HepG2 (cell line): ENCODE data around the gene RAMP3. TPM values are rescaled to one million over a fixed set of nuclear protein-coding genes. Genes with fewer than 3 reads are reported as not detected.

Experiments used
- ATAC-seq: fragments of 200-7000 bp; cut with Tn5 transposase; 3 replicates; pipeline ENCODE4 v1.9.1; 2020; ENCODE audit warnings: mild to moderate bottlenecking, moderate library complexity
- BruUV-seq: library from RNA; stranded (reverse); fragments of 400-500 nt; replicated peaks from 2 replicates; lab custom pipeline; 2021; lab: Mats Ljungman, UMichigan
- CTCF ChIA-PET: fragments of 300-600 bp; formaldehyde crosslinking; extraction: SDS; loops from one replicate; lab custom pipeline; 2021; ENCODE audit warnings: low total read pairs, inconsistent platforms, low intra/inter-chr PET ratio; lab: Yijun Ruan, JAX
- POLR2A ChIA-PET: fragments of 350-600 bp; sonication (Branson Sonifier 250); formaldehyde crosslinking; loops from one replicate; lab custom pipeline; 2020; ENCODE audit warnings: antibody characterized with exemption, inconsistent platforms; lab: Yijun Ruan, JAX
- DNase-seq: peaks from one replicate; pipeline ENCODE4 v3.0.0-alpha.2; 2015; ENCODE audit warnings: low spot score
- FAIRE-seq: peaks from 3 replicates; lab custom pipeline; 2011; peaks lifted over from hg19 to GRCh38; lab: Jason Lieb, UNC
- H2AFZ ChIP-seq: one replicate; pipeline ENCODE4 v1.6.1; 2011; ENCODE audit warnings: low read length, inconsistent platforms
- H3K27ac ChIP-seq: fragments of 300-600 bp; 3 replicates; pipeline ENCODE4 v1.8.0; 2011; ENCODE audit warnings: mixed run types, mild to moderate bottlenecking, mixed read lengths, low read length, inconsistent platforms; ENCODE audit not compliant: insufficient read depth; ENCODE audit errors: extremely low read length
- H3K27me3 ChIP-seq, 2 experiments: fragments of 200-600 bp in 1 of 2; 2 replicates in 1 of 2; 3 replicates in 1 of 2; pipeline versions ENCODE4 v1.6.0 to v1.8.0; 2011; ENCODE audit warnings: low read length in 2 of 2, mild to moderate bottlenecking in 2 of 2, moderate library complexity in 2 of 2, inconsistent platforms in 1 of 2; ENCODE audit not compliant: insufficient read depth in 2 of 2, control insufficient read depth in 1 of 2
- H3K36me3 ChIP-seq, 2 experiments: fragments of 200-600 bp in 1 of 2; replicated peaks in 1 of 2; 2 replicates in 1 of 2; 3 replicates in 1 of 2; pipeline versions ENCODE4 v1.5.1 to v1.8.0; 2011; ENCODE audit warnings: low read length in 2 of 2, inconsistent platforms in 1 of 2; ENCODE audit not compliant: insufficient read depth in 2 of 2, control insufficient read depth in 1 of 2
- H3K4me1 ChIP-seq: 2 replicates; pipeline ENCODE4 v1.5.1; 2012; ENCODE audit warnings: low read length, inconsistent platforms; ENCODE audit not compliant: insufficient read depth
- H3K4me2 ChIP-seq: 2 replicates; pipeline ENCODE4 v1.6.0; 2011; ENCODE audit warnings: low read depth, low read length, inconsistent platforms
- H3K4me3 ChIP-seq, 3 experiments: fragments of 200-600 bp in 1 of 3; sonication (generic), shearing (Covaris generic) in 1 of 3; replicated peaks in 1 of 3; 2 replicates each; pipeline ENCODE4 v1.5.1; 2011 to 2016; ENCODE audit warnings: low read length in 3 of 3, inconsistent platforms in 2 of 3, low read depth in 2 of 3, mild to moderate bottlenecking in 2 of 3, control low read depth in 1 of 3, mixed read lengths in 1 of 3; ENCODE audit not compliant: insufficient read depth in 1 of 3
- H3K79me2 ChIP-seq: one replicate; pipeline ENCODE4 v1.6.1; 2011; ENCODE audit warnings: low read length, inconsistent platforms; ENCODE audit not compliant: insufficient read depth
- H3K9ac ChIP-seq: 2 replicates; pipeline ENCODE4 v1.6.0; 2011; ENCODE audit warnings: mild to moderate bottlenecking, low read depth, low read length, inconsistent platforms; ENCODE audit not compliant: insufficient read depth
- H3K9me3 ChIP-seq: 2 replicates; pipeline ENCODE4 v1.5.1; 2012; ENCODE audit warnings: mild to moderate bottlenecking, low read length
- H4K20me1 ChIP-seq: 2 replicates; pipeline ENCODE4 v1.6.0; 2011; ENCODE audit warnings: inconsistent platforms, mild to moderate bottlenecking, low read length, moderate library complexity; ENCODE audit not compliant: insufficient read depth
- AGO2 ChIP-seq: fragments of 200-400 bp; formaldehyde crosslinking; optimal IDR thresholded peaks from 2 replicates; pipeline ENCODE3; 2017; ENCODE audit warnings: mild to moderate bottlenecking, low read depth, low read length, moderate library complexity
- HDAC2 ChIP-seq: sonication (generic); formaldehyde crosslinking; IDR thresholded peaks from 2 replicates; pipeline ENCODE4 v1.4.0; 2020; ENCODE audit warnings: missing genetic modification reagents
- MTA1 ChIP-seq: sonication (generic); formaldehyde crosslinking; IDR thresholded peaks from 2 replicates; pipeline ENCODE4 v1.4.0; 2020; ENCODE audit warnings: missing genetic modification reagents, mild to moderate bottlenecking, borderline replicate concordance
- MXD4 ChIP-seq: IDR thresholded peaks from 2 replicates; pipeline ENCODE4 v1.6.1; 2016; ENCODE audit warnings: mild to moderate bottlenecking, missing biosample characterization, missing genetic modification reagents
- NFE2 ChIP-seq: sonication (generic); formaldehyde crosslinking; IDR thresholded peaks from 2 replicates; pipeline ENCODE4 v1.4.0; 2020; ENCODE audit warnings: missing genetic modification reagents
- PAX8 ChIP-seq: sonication (generic); formaldehyde crosslinking; IDR thresholded peaks from 2 replicates; pipeline ENCODE4 v1.8.0; 2022; ENCODE audit warnings: mild to moderate bottlenecking, missing genetic modification reagents, borderline replicate concordance
- RNF2 ChIP-seq: fragments of 450-650 bp; conservative IDR thresholded peaks from 2 replicates; pipeline ENCODE4 v1.6.1; 2016; ENCODE audit warnings: low read depth
- SIX1 ChIP-seq: sonication (generic); formaldehyde crosslinking; IDR thresholded peaks from 2 replicates; pipeline ENCODE4 v1.4.0; 2020; ENCODE audit warnings: missing genetic modification reagents, borderline replicate concordance
- SNAPC2 ChIP-seq: sonication (generic); formaldehyde crosslinking; IDR thresholded peaks from 2 replicates; pipeline ENCODE4 v1.8.1; 2022; ENCODE audit warnings: mild to moderate bottlenecking, missing genetic modification reagents
- ZNF33A ChIP-seq: sonication (generic); formaldehyde crosslinking; IDR thresholded peaks from 2 replicates; pipeline ENCODE4 v1.5.1; 2020; ENCODE audit warnings: missing genetic modification reagents, mild to moderate bottlenecking, moderate library complexity, borderline replicate concordance
- ZNF703 ChIP-seq: sonication (generic); formaldehyde crosslinking; IDR thresholded peaks from 2 replicates; pipeline ENCODE4 v1.5.1; 2020; ENCODE audit warnings: missing genetic modification reagents, mild to moderate bottlenecking, moderate library complexity, borderline replicate concordance
- WGBS: methylation state at CpG from one replicate; pipeline ENCODE4 v1.1.6; 2017; ENCODE audit warnings: low lambda C conversion rate; 5-methylcytosine and 5-hydroxymethylcytosine counted together
- in situ Hi-C: cut with HindIII; loops from 2 replicates; pipeline ENCODE4 v1.10.0; 2017; ENCODE audit warnings: low pct_unique_long_range_greater_than_20kb; ENCODE audit not compliant: extremely low pct_ligation_motif_present
- intact Hi-C: fragments of 100-400 bp; cut with micrococcal nuclease; formaldehyde crosslinking; loops from one replicate; pipeline ENCODE4 v1.10.0; 2022; ENCODE audit not compliant: unreplicated experiment
- polyA plus RNA-seq, 8 experiments: library from polyadenylated mRNA; depleted of rRNA in 3 of 8; stranded (reverse) in 7 of 8; unstranded in 1 of 8; fragments of >200 nt; fragmentation: Illumina TruSeq in 4 of 8; extraction: Trizol in 4 of 8; gene quantifications; 2 replicates each; pipeline versions ENCODE4 v1.2.1 to v1.2.3, GENCODE V29; 2011 to 2016; ENCODE audit warnings: low read depth in 4 of 8, missing spikeins in 1 of 8, mixed read lengths in 1 of 8; ENCODE audit not compliant: insufficient read depth in 1 of 8
- total RNA-seq, 5 experiments: library from RNA; depleted of rRNA; stranded (reverse); fragments of >200 nt; fragmentation: Illumina TruSeq; extraction: Trizol; gene quantifications; 2 replicates each; pipeline ENCODE4 v1.2.3, GENCODE V29; 2016; ENCODE audit warnings: low read depth in 1 of 5
- TF ChIP-seq, protein P1 (sequence below): sonication (generic); formaldehyde crosslinking; IDR thresholded peaks from 2 replicates; pipeline ENCODE4 v1.5.0; 2020; ENCODE audit warnings: missing genetic modification reagents
- TF ChIP-seq, protein P2 (sequence below): sonication (generic); formaldehyde crosslinking; IDR thresholded peaks from 2 replicates; pipeline ENCODE4 v1.8.0; 2022; ENCODE audit warnings: missing genetic modification reagents, mild to moderate bottlenecking, inconsistent platforms, borderline replicate concordance

RAMP3 gene
- total and polyA plus RNA-seq, 2 of the 13 experiments (the other 11 are each of a cell fraction or from before 2014, with no cell fraction given): not detected

DNA sequence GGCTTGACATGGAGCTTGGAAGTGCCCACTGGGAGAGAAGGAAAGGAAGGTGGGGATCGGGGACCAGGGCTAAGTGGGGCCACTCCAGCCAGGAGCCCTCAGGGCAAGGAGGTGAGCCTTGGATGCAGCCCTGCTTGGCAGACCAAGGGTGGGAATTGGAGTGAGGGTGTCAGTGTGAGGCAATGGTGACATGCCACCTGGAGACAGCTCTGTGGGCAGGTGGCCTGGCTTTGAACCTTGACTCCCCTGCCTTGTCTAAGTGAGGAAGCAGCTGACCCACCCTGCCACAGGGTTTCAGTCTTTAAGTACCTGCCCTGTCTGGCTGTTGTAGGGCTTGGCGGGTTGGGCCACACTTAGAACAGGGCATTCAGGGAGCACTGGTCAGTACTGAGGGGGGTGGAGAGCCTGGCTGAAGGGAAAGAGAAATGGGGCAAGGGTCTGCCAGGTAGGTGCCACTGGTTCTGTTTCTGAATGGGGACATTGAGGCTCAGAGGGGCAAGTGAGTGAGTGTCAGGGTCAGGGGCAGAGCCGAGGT lies 4.8 kb downstream of the RAMP3 start:
- Histone ChIP-seq H3K4me1 (no peaks in the 10 kb centered on the region), H3K9ac (no peak overlapping the region), H3K27ac (no peak overlapping the region), H2AFZ (no peak overlapping the region), H3K4me3 (no peak overlapping the region), H3K4me2 (no peak overlapping the region), H3K9me3 (no peaks in the 10 kb centered on the region), H3K27me3 (peaks cover 2 to 43% of the 10 kb centered on the region in 2 experiments; a peak in 2 of 5 replicates), H4K20me1 (no peaks in the 10 kb centered on the region), H3K36me3 (no peaks in the 10 kb centered on the region), H3K79me2 (no peaks in the 10 kb centered on the region)
- intact Hi-C loops (no loop called here), in situ Hi-C loops (loop anchor here (25.0 kb wide), 1 partner anchor 425 kb away; no protein-coding TSS in a partner anchor)
- POLR2A ChIA-PET: no interaction called here
- DNase-seq (no peak), FAIRE-seq (no peak), ATAC-seq (no peak)
- BruUV-seq: no TSS peak
- CTCF ChIA-PET: no interaction called here
- 12% methylated on average over 3 of the region's 3 CpGs for WGBS
- TF ChIP-seq NFE2: no peak
- no peak for TF ChIP-seq SIX1 (CRISPR knock-in tag)
- TF ChIP-seq ZNF33A: no peak

DNA sequence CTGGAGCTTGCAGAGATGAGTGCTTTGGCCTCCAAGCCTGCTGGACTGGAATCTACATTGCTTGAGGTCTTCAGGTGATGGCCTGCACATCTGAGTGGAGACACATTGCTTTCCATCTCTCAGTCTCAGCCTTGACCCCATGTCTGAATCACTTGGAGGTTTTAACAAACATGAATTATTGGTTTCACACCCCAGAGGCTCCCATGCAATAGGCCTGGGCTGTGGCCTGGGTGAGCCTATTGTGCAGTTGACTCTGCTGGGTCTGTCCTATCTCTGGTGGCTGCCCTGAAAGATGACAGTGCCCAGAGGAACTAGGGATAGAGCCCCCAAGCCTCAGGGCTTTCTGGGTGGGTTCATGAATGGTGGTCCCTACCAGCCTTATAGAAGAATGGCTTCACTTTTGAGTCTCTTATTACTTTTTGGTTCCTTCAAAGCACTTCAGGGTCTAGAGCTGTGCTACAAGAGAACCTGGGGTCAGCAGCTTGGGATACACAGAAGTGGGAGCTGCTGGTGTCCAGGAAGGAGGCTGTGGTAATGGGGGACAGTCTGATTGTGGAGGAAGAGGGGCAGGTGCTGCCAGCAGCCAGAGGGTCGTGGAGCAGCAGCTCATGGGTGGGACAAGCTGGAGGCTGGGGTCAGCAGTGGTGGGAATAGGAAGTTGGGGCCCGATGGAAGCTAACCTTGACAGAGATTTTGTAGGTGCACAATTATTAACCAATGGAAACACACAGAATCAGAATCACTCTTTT lies 5.5 kb downstream of the RAMP3 start:
- WGBS: 4% methylated on average over 2 of the region's 2 CpGs
- in situ Hi-C loops: loop anchor here (25.0 kb wide), 1 partner anchor 424 kb away; no protein-coding TSS in a partner anchor
- no peak for FAIRE-seq

More for the DNA sequence above, 5.5 kb downstream of the RAMP3 start:
- H3K27me3 ChIP-seq: peaks cover 2 to 39% of the 10 kb centered on the region in 2 experiments; a peak in 2 of 5 replicates
- DNase-seq (no peak), ATAC-seq (no peak)
- no peaks in the 10 kb centered on the region for H3K36me3 ChIP-seq
- no peak overlapping the region for H3K4me2 ChIP-seq
- ChIA-PET CTCF (no interaction called here), POLR2A (no interaction called here)
- H3K4me3 ChIP-seq: no peak overlapping the region
- H4K20me1 ChIP-seq: no peaks in the 10 kb centered on the region
- H3K79me2 ChIP-seq: no peaks in the 10 kb centered on the region
- no peaks in the 10 kb centered on the region for H3K9me3 ChIP-seq
- no peaks in the 10 kb centered on the region for H3K4me1 ChIP-seq
- TF ChIP-seq SNAPC2 (CRISPR knock-in tag) (no peak), HDAC2 (CRISPR knock-in tag) (no peak), MXD4 (CRISPR knock-in tag) (no peak), AGO2 (no peak), RNF2 (no peak), ZNF703 (CRISPR knock-in tag) (no peak), PAX8 (no peak), MTA1 (CRISPR knock-in tag) (no peak)
- TF ChIP-seq, protein P1, sequence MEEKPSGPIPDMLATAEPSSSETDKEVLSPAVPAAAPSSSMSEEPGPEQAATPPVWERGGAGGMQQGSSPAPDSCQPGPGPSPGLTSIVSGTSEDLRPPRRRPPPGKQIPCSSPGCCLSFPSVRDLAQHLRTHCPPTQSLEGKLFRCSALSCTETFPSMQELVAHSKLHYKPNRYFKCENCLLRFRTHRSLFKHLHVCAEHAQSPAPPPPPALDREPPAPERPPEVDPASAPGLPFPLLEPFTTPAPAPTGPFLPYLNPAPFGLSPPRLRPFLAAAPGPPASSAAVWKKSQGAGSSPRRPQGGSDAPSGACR (CRISPR knock-in tag): no peak
- TF ChIP-seq, protein P2, sequence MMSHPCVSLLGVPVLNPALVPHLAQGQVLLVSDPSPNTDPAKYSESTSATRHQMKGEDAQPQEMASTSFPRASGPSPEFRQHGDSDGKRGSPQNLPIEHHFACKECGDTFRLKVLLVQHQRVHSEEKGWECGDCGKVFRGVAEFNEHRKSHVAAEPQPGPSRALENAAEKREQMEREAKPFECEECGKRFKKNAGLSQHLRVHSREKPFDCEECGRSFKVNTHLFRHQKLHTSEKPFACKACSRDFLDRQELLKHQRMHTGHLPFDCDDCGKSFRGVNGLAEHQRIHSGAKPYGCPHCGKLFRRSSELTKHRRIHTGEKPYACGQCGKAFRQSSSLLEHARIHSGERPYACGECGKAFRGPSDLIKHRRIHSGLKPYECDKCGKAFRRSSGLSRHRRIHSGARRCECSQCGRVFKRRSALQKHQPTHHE (CRISPR knock-in tag): no peak
- intact Hi-C loops: no loop called here
- H3K9ac ChIP-seq: no peak overlapping the region
- no peak overlapping the region for H2AFZ ChIP-seq
- BruUV-seq: no TSS peak
- no peak overlapping the region for H3K27ac ChIP-seq
